D721Med (cell line): ENCODE results near the gene SRRD.
"Not testable (repeated sequence)": the region's sequence is repeated elsewhere in the genome, so short reads cannot be mapped to it uniquely, and the experiment has no call there.

ENCODE experiments used
- DNase-seq: peaks from one replicate; pipeline ENCODE4 v3.0.0; 2011; ENCODE audit warnings: low spot score; ENCODE audit not compliant: insufficient read length
- FAIRE-seq: peaks from 2 replicates; lab custom pipeline; 2011; peaks lifted over from hg19 to GRCh38; lab: Jason Lieb, UNC
- TF ChIP-seq, protein P1 (sequence below): IDR thresholded peaks from 2 replicates; pipeline ENCODE4 v1.5.1; 2012; ENCODE audit warnings: mild to moderate bottlenecking, control low read depth; ENCODE audit not compliant: insufficient read depth; ENCODE audit errors: missing control alignments

The SRRD gene

DNA sequence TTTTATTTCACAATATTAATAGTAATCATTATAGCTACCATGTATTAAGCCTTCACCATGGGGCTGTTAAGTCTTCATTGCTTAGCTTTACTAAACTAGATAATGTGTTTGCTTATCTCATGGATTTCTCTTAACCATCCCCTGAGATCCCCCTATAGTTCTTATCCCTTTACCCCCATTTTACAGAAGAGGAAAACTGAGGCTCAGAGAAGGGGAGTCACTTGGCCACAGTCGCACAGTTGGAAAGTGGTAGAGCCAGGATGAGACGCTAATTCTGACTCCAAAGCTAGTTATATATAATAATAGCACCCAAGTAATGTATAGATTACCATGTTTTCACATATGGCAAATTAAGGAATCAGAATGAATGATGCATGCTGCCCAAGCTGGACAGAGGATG lies 38.3 kb downstream of the SRRD start:
- FAIRE-seq = no peak

DNA sequence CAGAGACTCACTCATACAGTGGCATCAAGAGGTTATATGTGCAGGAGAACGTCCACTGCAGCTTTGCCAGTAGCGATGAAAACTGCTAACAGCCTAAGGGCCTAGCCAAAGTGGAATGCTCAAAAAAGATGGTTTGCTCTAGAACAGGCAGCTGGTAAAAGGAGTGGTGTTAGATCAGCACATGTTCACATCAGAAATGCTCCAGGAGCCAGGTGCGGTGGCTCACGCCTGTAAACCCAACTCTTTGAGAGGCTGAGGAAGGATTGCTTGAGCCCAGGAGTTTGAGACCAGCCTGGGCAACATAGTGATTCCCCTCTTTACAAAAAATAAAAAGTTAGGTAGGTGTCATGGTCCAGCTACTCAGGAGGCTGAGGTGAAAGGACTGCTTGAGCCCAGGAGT lies 38.9 kb downstream of the SRRD start:
- no peak for FAIRE-seq
- no peak for DNase-seq
- TF ChIP-seq, protein P1, sequence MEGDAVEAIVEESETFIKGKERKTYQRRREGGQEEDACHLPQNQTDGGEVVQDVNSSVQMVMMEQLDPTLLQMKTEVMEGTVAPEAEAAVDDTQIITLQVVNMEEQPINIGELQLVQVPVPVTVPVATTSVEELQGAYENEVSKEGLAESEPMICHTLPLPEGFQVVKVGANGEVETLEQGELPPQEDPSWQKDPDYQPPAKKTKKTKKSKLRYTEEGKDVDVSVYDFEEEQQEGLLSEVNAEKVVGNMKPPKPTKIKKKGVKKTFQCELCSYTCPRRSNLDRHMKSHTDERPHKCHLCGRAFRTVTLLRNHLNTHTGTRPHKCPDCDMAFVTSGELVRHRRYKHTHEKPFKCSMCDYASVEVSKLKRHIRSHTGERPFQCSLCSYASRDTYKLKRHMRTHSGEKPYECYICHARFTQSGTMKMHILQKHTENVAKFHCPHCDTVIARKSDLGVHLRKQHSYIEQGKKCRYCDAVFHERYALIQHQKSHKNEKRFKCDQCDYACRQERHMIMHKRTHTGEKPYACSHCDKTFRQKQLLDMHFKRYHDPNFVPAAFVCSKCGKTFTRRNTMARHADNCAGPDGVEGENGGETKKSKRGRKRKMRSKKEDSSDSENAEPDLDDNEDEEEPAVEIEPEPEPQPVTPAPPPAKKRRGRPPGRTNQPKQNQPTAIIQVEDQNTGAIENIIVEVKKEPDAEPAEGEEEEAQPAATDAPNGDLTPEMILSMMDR = no peak

More for the DNA sequence above, 38.3 kb downstream of the SRRD start:
- no peak for DNase-seq
- TF ChIP-seq, protein P1 = no peak

DNA sequence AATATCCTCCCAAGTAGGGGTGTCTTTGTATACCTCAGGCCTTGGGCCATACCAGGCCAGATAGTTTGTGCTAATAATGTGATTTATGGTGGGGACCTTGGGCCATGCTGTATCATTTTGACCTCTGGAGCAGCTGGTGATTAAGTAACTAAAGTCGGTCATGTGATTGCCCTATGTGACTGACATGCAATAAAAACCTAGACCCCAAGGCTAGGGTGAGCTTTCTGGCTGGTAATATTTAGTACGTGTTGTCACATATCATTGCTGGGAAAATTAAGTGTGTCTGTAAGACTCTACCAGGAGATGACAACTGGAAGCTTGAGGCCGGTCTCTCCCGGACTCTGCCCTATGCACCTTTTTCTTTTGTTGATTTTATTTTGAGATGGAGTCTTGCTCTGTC lies 41.2 kb downstream of the SRRD start:
- TF ChIP-seq, protein P1 = no peak
- DNase-seq (no peak), FAIRE-seq (no peak)

DNA sequence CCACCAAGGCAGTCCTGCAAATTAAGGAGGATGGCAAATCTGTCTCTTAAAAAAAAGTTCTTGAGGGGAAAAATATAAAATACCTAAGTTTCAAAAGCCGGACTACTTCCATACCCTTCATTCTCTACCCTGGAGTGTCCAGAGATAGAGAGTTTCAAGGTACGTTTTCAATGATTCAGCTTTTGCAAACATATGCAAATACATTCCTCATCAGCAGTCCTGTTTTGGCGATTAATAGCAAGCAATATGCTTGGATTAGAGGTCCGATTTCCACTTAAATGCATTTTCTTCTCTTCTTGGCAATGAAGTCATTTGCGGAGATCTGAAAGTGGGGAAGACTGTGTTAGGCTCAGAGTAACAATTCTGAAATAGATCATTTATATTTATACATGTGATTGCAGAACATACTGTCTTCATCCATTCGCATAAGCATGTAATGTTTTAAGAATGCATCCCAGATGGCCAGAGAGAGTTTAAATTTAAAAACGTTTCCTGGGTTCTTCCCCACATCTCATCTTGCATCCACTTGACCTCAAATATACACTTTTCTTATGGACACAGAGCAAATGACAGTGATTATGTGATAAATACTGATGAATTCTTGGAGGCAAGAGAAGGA lies 42.4 kb downstream of the SRRD start:
- FAIRE-seq = no peak
- TF ChIP-seq, protein P1 = no peak
- no peak for DNase-seq

DNA sequence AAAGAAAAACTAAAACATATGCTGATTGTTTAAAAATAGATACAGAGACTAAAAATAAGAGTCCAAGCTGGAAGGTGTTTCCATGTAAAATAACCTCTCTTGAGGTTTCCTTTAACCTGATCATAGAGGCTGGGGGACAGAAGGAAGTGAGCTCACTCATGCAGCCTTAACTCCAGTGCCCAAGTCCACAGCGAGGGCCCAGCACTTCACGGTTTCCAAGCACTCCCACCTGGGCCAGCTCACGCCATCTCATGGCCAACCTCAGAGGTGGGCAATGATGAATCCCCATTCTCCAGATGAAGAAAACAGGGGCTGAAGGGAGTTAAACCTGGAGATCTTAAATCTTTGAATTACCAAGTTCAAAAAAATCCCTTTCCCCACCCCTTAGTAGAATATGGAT lies 43.5 kb downstream of the SRRD start:
- DNase-seq (no peak), FAIRE-seq (no peak)
- TF ChIP-seq, protein P1 = no peak

DNA sequence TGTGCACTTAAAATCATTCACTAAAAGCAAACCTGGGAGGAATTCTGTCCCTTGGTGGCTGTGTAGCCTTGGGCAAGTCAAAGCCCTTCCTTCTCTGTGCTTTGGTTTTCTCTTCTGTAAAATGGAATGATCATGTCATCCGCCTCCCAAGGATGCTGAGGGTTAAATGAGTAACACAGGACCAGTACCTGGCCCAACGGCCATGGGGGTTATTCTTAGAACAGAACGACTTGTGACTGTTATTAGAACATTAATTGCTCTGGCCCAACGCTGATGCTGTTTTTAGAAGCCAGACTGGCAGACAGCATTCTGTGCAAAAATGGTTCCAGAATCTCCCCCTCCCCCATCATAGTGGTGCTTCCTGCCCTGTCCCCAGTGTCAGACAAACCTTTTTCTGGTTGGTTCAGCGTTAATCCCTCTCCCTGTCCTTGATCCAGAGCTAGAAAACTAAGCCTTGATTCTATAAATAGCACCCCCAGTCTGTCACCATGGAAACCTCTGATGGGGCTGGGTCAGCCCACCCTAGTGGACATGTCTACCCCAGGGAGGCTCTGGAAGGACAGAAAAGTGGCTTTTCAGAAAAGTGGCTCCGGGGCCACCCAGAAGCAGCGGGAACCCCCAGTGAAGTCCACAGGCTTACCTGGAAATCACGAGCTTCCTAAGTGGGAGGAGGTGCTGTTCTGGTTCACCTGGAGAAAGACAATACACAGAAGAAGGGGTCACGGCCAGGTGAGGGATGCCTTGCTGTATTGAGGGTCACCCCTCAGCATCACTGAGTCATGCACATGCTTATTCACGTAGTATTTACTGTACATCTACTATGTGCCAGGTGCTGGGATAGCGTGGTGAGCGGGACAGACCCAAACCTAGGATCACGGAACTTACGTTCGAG lies 44.1 kb downstream of the SRRD start:
- TF ChIP-seq, protein P1 = no peak
- DNase-seq = no peak
- FAIRE-seq = no peak

DNA sequence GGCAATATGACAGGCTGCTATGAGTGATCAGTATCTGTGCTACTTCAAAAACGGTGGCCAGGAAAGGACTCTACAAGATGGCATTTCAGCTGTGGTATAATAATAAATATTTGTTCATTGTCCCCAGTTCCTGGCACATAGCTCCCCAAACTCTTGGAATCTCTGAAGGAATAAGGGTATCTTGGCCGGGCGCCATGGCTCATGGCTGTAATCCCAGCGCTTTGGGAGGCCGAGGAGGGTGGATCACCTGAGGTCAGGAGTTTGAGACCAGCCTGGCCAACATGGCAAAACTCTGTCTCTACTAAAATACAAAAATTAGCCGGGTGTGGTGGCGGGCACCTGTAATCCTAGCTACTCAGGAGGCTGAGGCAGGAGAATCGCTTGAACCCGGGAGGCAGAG lies 44.8 kb downstream of the SRRD start:
- not testable (repeated sequence) for DNase-seq, FAIRE-seq
